Adrenal gland (tissue), 12 donors: Measurements from ENCODE around the gene OR52A1. TPM values are rescaled to one million over a fixed set of nuclear protein-coding genes. Genes with fewer than 3 reads are reported as not detected.

Experiments used
- DNase-seq, 7 donors: peaks; one replicate each; pipeline ENCODE4 v3.0.0-alpha.2; 2019 to 2020
- H3K27ac ChIP-seq, 5 donors: fragments of 200-600 bp; sonication (generic) in 4 of 5; 1 replicate in 3 of 5; 2 replicates in 2 of 5; pipeline versions ENCODE4 v1.5.1 to v1.8.0; 2016 to 2020; ENCODE audit warnings: mild to moderate bottlenecking in 1 of 5
- H3K27me3 ChIP-seq: fragments of 200-600 bp; 2 replicates; pipeline ENCODE4 v1.8.0; 2021
- H3K36me3 ChIP-seq, 2 donors: fragments of 200-600 bp; replicated peaks in 1 of 2; 1 replicate in 1 of 2; 2 replicates in 1 of 2; pipeline versions ENCODE4 v1.5.1 to v1.8.0; 2018 to 2022
- H3K4me1 ChIP-seq, 2 donors: fragments of 200-600 bp; replicated peaks in 1 of 2; 1 replicate in 1 of 2; 2 replicates in 1 of 2; pipeline versions ENCODE4 v1.5.1 to v1.8.0; 2018 to 2021
- H3K4me3 ChIP-seq, 4 donors: fragments of 200-600 bp; sonication (generic) in 3 of 4; one replicate each; pipeline ENCODE4 v1.5.1; 2016 to 2018
- H3K9me3 ChIP-seq, 3 donors: fragments of 200-600 bp; sonication (generic) in 1 of 3; replicated peaks in 1 of 3; 1 replicate in 2 of 3; 2 replicates in 1 of 3; pipeline versions ENCODE4 v1.5.1 to v1.8.0; 2016 to 2021
- POLR2A ChIP-seq, 2 donors: fragments of 450-650 bp; IDR thresholded peaks; one replicate each; pipeline ENCODE4 v1.6.1; 2017; ENCODE audit warnings: antibody characterized with exemption in 2 of 2, mild to moderate bottlenecking in 2 of 2, moderate library complexity in 1 of 2
- WGBS, 4 donors: extraction: QIAGEN DNeasy Blood & Tissue Kit in 2 of 4; methylation state at CpG; one replicate each; pipeline versions ENCODE4 v1.1.5 to v1.1.7; 2013 to 2017; 5-methylcytosine and 5-hydroxymethylcytosine counted together
- intact Hi-C, 2 donors: fragments of 100-400 bp; cut with DNase I; formaldehyde crosslinking; loops; one replicate each; pipeline versions ENCODE4 v1.14.1 to v1.15.0; 2022 to 2023
- polyA plus RNA-seq, 3 donors: library from polyadenylated mRNA; stranded (reverse); fragments of 200-250 nt in 2 of 3; fragments of 350-450 nt in 1 of 3; fragmentation: Illumina TruSeq in 1 of 3; extraction: RNeasy Lipid Tissue Mini Kit (QIAGEN cat#74804) in 1 of 3; gene quantifications; one replicate each; pipeline ENCODE4 v1.2.3, GENCODE V29; 2013 to 2014
- total RNA-seq, 9 donors: library from RNA; depleted of rRNA in 4 of 9; stranded (reverse); fragments of >200 nt in 4 of 9; fragments of 120-200 nt in 1 of 9; fragmentation: NEBNext Ultra II Directional in 1 of 9; extraction: Animal tissue kit (Norgen Biotek cat#: 25700) in 1 of 9; gene quantifications; one replicate each; pipeline versions ENCODE4 v1.1.0 to v1.2.4, GENCODE V29; 2013 to 2023
- TF ChIP-seq, protein P1 (sequence below), 6 experiments: fragments of 450-650 bp in 4 of 6; fragments of 200-600 bp in 2 of 6; sonication (generic) in 1 of 6; IDR thresholded peaks; 1 replicate in 5 of 6; 2 replicates in 1 of 6; pipeline versions ENCODE4 v1.5.1 to v1.8.0; 2016 to 2021; ENCODE audit warnings: antibody characterized with exemption in 6 of 6, mild to moderate bottlenecking in 2 of 6, moderate library complexity in 1 of 6
- donor health status: healthy with polysubstance abuse.
- donor health status: Bipolar disorder and iron deficiency.
- donor health status: DM: yes; HTN: yes; CAD: no.
- donor health status: DM: no; HTN: no; CAD: no.
- donor health status: DM: no; HTN: no; CAD: no.
- donor health status: DM: yes; HTN: yes; CAD: no.

Gene OR52A1
- total and polyA plus RNA-seq, 12 donors: not detected

DNA sequence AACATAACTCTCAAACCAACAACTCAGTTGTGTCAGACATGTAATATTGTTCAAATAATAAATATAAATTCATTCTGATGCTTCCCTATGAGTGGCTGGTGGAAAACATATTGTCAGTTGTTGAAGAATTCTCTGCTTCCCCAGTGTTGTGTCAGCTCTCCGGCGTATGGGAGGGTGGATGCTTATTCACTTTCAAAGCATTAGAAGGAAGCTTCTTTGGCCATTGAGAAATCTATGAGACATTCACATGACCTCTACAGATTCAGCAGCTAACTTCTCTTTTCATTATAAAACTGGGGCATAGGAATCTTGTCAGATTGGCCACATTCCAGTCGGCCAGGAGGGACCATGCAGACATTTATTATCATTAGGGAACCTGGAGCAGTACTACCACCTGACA is 43.0 kb upstream of the OR52A1 start:
- intact Hi-C loops: no loop called here
- no peaks in the 10 kb centered on the region for H3K9me3 ChIP-seq
- no peak overlapping the region for H3K4me3 ChIP-seq
- H3K36me3 ChIP-seq: no peaks in the 10 kb centered on the region
- no peaks in the 10 kb centered on the region for H3K4me1 ChIP-seq
- peak in 1 of 7 donors; percentile 2 for DNase-seq
- TF ChIP-seq, protein P1, sequence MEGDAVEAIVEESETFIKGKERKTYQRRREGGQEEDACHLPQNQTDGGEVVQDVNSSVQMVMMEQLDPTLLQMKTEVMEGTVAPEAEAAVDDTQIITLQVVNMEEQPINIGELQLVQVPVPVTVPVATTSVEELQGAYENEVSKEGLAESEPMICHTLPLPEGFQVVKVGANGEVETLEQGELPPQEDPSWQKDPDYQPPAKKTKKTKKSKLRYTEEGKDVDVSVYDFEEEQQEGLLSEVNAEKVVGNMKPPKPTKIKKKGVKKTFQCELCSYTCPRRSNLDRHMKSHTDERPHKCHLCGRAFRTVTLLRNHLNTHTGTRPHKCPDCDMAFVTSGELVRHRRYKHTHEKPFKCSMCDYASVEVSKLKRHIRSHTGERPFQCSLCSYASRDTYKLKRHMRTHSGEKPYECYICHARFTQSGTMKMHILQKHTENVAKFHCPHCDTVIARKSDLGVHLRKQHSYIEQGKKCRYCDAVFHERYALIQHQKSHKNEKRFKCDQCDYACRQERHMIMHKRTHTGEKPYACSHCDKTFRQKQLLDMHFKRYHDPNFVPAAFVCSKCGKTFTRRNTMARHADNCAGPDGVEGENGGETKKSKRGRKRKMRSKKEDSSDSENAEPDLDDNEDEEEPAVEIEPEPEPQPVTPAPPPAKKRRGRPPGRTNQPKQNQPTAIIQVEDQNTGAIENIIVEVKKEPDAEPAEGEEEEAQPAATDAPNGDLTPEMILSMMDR (IDR thresholded peaks at IDR 0.05): no peak
- no peak for TF ChIP-seq POLR2A (IDR thresholded peaks at IDR 0.05)
- H3K27ac ChIP-seq: no peak overlapping the region
- no peaks in the 10 kb centered on the region for H3K27me3 ChIP-seq
- 54 to 64% (median 61%) methylated on average over 3 of the region's 3 CpGs for WGBS, 4 donors

DNA sequence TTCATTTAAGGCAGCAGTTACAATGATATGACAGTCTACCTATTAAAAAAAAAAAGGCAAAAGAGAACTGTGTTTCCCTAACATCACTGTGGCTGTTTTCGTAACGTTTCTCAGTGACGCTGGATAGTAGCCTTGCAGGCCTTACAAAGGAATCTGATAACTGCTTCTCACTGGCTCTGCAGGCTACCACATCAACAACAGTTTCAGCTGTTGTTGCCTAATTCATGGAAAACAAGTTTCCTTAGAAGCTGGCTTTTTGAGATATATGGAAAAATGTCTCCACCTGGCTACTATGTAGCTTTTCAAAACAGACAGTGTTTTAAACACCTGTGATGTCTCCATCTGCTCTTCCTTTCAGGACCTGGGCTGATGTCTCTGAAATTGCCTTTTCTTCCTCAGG is 42.2 kb upstream of the OR52A1 start:
- intact Hi-C loops: no loop called here
- Histone ChIP-seq H3K27ac (no peak overlapping the region), H3K36me3 (no peaks in the 10 kb centered on the region), H3K4me3 (no peak overlapping the region), H3K4me1 (no peaks in the 10 kb centered on the region), H3K9me3 (no peaks in the 10 kb centered on the region), H3K27me3 (no peaks in the 10 kb centered on the region)
- TF ChIP-seq POLR2A (IDR thresholded peaks at IDR 0.05): no peak
- TF ChIP-seq, protein P1 (IDR thresholded peaks at IDR 0.05): no peak
- WGBS, 4 donors: 62 to 65% (median 64%) methylated on average over 3 of the region's 3 CpGs
- DNase-seq: no peak

DNA sequence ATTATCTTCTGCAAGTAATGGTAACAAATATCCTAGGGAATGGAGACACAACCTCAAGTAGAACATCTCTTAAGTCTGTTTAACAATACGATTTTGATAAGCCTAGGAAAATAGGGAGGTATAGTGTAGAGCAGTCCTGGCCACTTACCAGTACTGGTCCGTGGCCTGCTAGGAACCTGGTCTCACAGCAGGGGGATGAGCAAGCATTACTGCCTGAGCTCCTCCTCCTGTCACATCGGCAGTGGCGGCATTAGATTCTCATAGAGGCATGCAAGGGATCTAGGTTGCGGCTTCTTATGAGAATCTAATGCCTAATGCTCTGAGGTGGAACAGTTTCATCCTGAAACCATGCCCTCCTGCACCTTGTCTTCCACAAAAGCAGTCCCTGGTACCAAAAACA is 41.5 kb upstream of the OR52A1 start:
- Histone ChIP-seq H3K36me3 (no peaks in the 10 kb centered on the region), H3K27me3 (no peaks in the 10 kb centered on the region), H3K9me3 (no peaks in the 10 kb centered on the region), H3K4me1 (no peaks in the 10 kb centered on the region), H3K27ac (no peak overlapping the region), H3K4me3 (no peak overlapping the region)
- no peak for DNase-seq
- WGBS, 4 donors: 65 to 71% (median 67%) methylated on average over 5 of the region's 5 CpGs
- intact Hi-C loops: no loop called here
- TF ChIP-seq, protein P1 (IDR thresholded peaks at IDR 0.05): no peak
- no peak for TF ChIP-seq POLR2A (IDR thresholded peaks at IDR 0.05)

DNA sequence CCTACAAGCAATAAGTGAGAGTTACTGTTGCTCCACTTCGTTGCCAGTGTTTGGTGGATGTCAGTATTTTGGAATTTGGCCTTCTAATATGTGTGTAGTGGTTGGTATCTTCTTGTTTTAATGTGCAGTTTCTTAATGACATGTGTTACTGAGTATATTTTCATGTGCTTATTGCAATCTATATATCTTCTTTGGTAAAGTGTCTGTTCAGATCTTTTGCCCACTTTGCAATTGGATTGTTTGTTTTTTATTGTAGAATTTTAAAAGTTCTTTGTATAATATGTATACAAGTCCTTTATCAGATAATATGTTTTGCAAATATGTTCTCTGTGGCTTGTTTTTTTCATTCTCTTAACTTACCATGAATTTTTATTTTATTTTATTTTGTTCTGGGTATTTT is 38.2 kb upstream of the OR52A1 start:
- no peak for TF ChIP-seq POLR2A (IDR thresholded peaks at IDR 0.05)
- TF ChIP-seq, protein P1 (IDR thresholded peaks at IDR 0.05): no peak
- no peak for DNase-seq
- no peak overlapping the region for H3K27ac ChIP-seq
- H3K4me1 ChIP-seq: no peaks in the 10 kb centered on the region
- 0 to 38% (median 13%) methylated on average over 1 of the region's 1 CpG for WGBS, 4 donors
- H3K36me3 ChIP-seq: no peaks in the 10 kb centered on the region
- no peaks in the 10 kb centered on the region for H3K9me3 ChIP-seq
- no peaks in the 10 kb centered on the region for H3K27me3 ChIP-seq
- intact Hi-C loops: no loop called here
- no peak overlapping the region for H3K4me3 ChIP-seq
